Natural killer cell (primary cell): Measurements from ENCODE around the gene KAZN. TPM values are rescaled to one million over a fixed set of nuclear protein-coding genes. Genes with fewer than 3 reads are reported as not detected.

Source experiments
- ATAC-seq, 3 donors: fragments of 150-1000 bp in 2 of 3; fragments of 200-7000 bp in 1 of 3; cut with Tn5 transposase; 1 replicate in 1 of 3; 2 replicates in 2 of 3; pipeline ENCODE4 v1.10.0; 2021; ENCODE audit warnings: mild to moderate bottlenecking in 2 of 3, moderate library complexity in 2 of 3
- DNase-seq, 2 donors: peaks; one replicate each; pipeline versions ENCODE4 v3.0.0 to v3.0.0-alpha.2; 2013 to 2021; ENCODE audit warnings: mixed read lengths in 1 of 2
- H3K27ac ChIP-seq: one replicate; pipeline ENCODE4 v1.5.1; 2013; ENCODE audit warnings: mild to moderate bottlenecking, low read length
- H3K27me3 ChIP-seq: one replicate; pipeline ENCODE4 v1.6.1; 2013; ENCODE audit warnings: low read length; ENCODE audit not compliant: control insufficient read depth, insufficient read depth
- H3K36me3 ChIP-seq: one replicate; pipeline ENCODE4 v1.6.1; 2013; ENCODE audit warnings: low read length; ENCODE audit not compliant: control insufficient read depth, insufficient read depth
- H3K4me1 ChIP-seq: one replicate; pipeline ENCODE4 v1.6.1; 2013; ENCODE audit warnings: low read length; ENCODE audit not compliant: control insufficient read depth, insufficient read depth
- H3K4me3 ChIP-seq: one replicate; pipeline ENCODE4 v1.5.1; 2013; ENCODE audit warnings: low read length
- H3K9me3 ChIP-seq: one replicate; pipeline ENCODE4 v1.6.1; 2013; ENCODE audit warnings: low read length; ENCODE audit not compliant: control insufficient read depth, insufficient read depth
- H3K27ac Mint-ChIP-seq, 2 donors: one replicate each; pipeline ENCODE4 v1.8.0; 2022; ENCODE audit warnings: mild to moderate bottlenecking in 2 of 2, mixed read lengths in 2 of 2, moderate library complexity in 1 of 2
- H3K27me3 Mint-ChIP-seq, 2 donors: one replicate each; pipeline ENCODE4 v1.8.0; 2022; ENCODE audit warnings: low read depth in 2 of 2, mixed read lengths in 2 of 2
- H3K36me3 Mint-ChIP-seq: one replicate; pipeline ENCODE4 v1.8.0; 2022; ENCODE audit warnings: mixed read lengths
- H3K4me1 Mint-ChIP-seq, 2 donors: one replicate each; pipeline ENCODE4 v1.8.0; 2022; ENCODE audit warnings: mixed read lengths in 2 of 2
- H3K4me3 Mint-ChIP-seq: one replicate; pipeline ENCODE4 v1.8.0; 2022; ENCODE audit warnings: mild to moderate bottlenecking, moderate library complexity, mixed read lengths
- H3K9me3 Mint-ChIP-seq, 2 donors: one replicate each; pipeline ENCODE4 v1.8.0; 2022; ENCODE audit warnings: mixed read lengths in 2 of 2
- WGBS: methylation state at CpG from one replicate; pipeline ENCODE4 v1.1.7; 2013; ENCODE audit warnings: missing lambda C conversion rate; ENCODE audit not compliant: insufficient coverage; 5-methylcytosine and 5-hydroxymethylcytosine counted together
- intact Hi-C: fragments of 100-400 bp; cut with micrococcal nuclease; formaldehyde crosslinking; loops from one replicate; pipeline ENCODE4 v1.14.2; 2022
- total RNA-seq, 4 donors: library from RNA; stranded (reverse); fragments of 120-200 nt in 1 of 4; gene quantifications; one replicate each; pipeline versions ENCODE4 v1.2.3 to v1.2.4, GENCODE V29; 2013 to 2022
- TF ChIP-seq, protein P1 (sequence below): fragments of 200-600 bp; IDR thresholded peaks from one replicate; pipeline ENCODE4 v1.8.0; 2022; ENCODE audit warnings: antibody characterized with exemption

Gene KAZN
- total RNA-seq, 3 donors from 2014 or later (not counting 1 experiment from before 2014, with no cell fraction given), result 1.2 to 2.0 (median 1.7) TPM

GRCh38 chr1:14725238-14725637, 126.8 kb downstream of the KAZN start:
- H3K4me3 Mint-ChIP-seq, result no peak overlapping the region
- no peaks in the 10 kb centered on the region for H3K4me1 Mint-ChIP-seq
- H3K27ac ChIP-seq, result no peak overlapping the region
- no peaks in the 10 kb centered on the region for H3K36me3 Mint-ChIP-seq
- intact Hi-C loops, result no loop called here
- no peaks in the 10 kb centered on the region for H3K9me3 ChIP-seq
- no peaks in the 10 kb centered on the region for H3K9me3 Mint-ChIP-seq
- TF ChIP-seq, protein P1, sequence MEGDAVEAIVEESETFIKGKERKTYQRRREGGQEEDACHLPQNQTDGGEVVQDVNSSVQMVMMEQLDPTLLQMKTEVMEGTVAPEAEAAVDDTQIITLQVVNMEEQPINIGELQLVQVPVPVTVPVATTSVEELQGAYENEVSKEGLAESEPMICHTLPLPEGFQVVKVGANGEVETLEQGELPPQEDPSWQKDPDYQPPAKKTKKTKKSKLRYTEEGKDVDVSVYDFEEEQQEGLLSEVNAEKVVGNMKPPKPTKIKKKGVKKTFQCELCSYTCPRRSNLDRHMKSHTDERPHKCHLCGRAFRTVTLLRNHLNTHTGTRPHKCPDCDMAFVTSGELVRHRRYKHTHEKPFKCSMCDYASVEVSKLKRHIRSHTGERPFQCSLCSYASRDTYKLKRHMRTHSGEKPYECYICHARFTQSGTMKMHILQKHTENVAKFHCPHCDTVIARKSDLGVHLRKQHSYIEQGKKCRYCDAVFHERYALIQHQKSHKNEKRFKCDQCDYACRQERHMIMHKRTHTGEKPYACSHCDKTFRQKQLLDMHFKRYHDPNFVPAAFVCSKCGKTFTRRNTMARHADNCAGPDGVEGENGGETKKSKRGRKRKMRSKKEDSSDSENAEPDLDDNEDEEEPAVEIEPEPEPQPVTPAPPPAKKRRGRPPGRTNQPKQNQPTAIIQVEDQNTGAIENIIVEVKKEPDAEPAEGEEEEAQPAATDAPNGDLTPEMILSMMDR, result no peak
- H3K36me3 ChIP-seq, result no peaks in the 10 kb centered on the region
- H3K27me3 Mint-ChIP-seq, result peaks cover 7 to 8% of the 10 kb centered on the region in 2 donors
- DNase-seq (no peak), ATAC-seq (no peak)
- WGBS, result 88% methylated on average over 1 of the region's 1 CpG
- no peak overlapping the region for H3K4me3 ChIP-seq
- H3K27me3 ChIP-seq, result no peaks in the 10 kb centered on the region
- H3K27ac Mint-ChIP-seq, result no peak overlapping the region
- H3K4me1 ChIP-seq, result no peaks in the 10 kb centered on the region

- no peak overlapping the region for H3K4me3 Mint-ChIP-seq
- intact Hi-C loops, result no loop called here
- H3K4me3 ChIP-seq, result no peak overlapping the region
- H3K9me3 Mint-ChIP-seq, result no peaks in the 10 kb centered on the region
- ATAC-seq, result no peak
- DNase-seq, result no peak
- 69% methylated on average over 2 of the region's 2 CpGs for WGBS
- H3K9me3 ChIP-seq, result no peaks in the 10 kb centered on the region
- TF ChIP-seq, protein P1, result no peak
- H3K36me3 Mint-ChIP-seq, result no peaks in the 10 kb centered on the region
- no peak overlapping the region for H3K27ac ChIP-seq
- peaks cover 4 to 8% of the 10 kb centered on the region in 2 donors for H3K27me3 Mint-ChIP-seq
- no peaks in the 10 kb centered on the region for H3K4me1 Mint-ChIP-seq
- no peaks in the 10 kb centered on the region for H3K4me1 ChIP-seq
- H3K36me3 ChIP-seq, result no peaks in the 10 kb centered on the region
- no peaks in the 10 kb centered on the region for H3K27me3 ChIP-seq
- no peak overlapping the region for H3K27ac Mint-ChIP-seq
These were observed 127.2 kb downstream of the KAZN start for GRCh38 chr1:14725695-14726094.

GRCh38 chr1:14726606-14727005, 128.1 kb downstream of the KAZN start:
- no peaks in the 10 kb centered on the region for H3K36me3 ChIP-seq
- intact Hi-C loops, result no loop called here
- TF ChIP-seq, protein P1, result no peak
- H3K9me3 Mint-ChIP-seq, result no peaks in the 10 kb centered on the region
- no peak for ATAC-seq
- no peaks in the 10 kb centered on the region for H3K9me3 ChIP-seq
- H3K27me3 Mint-ChIP-seq, result peaks cover 5 to 8% of the 10 kb centered on the region in 2 donors
- WGBS, result 84% methylated on average over 6 of the region's 6 CpGs
- H3K4me3 Mint-ChIP-seq, result no peak overlapping the region
- H3K36me3 Mint-ChIP-seq, result no peaks in the 10 kb centered on the region
- no peak overlapping the region for H3K4me3 ChIP-seq
- H3K4me1 ChIP-seq, result no peaks in the 10 kb centered on the region
- no peak overlapping the region for H3K27ac ChIP-seq
- no peaks in the 10 kb centered on the region for H3K27me3 ChIP-seq
- no peak overlapping the region for H3K27ac Mint-ChIP-seq
- no peak for DNase-seq
- H3K4me1 Mint-ChIP-seq, result no peaks in the 10 kb centered on the region

DNA sequence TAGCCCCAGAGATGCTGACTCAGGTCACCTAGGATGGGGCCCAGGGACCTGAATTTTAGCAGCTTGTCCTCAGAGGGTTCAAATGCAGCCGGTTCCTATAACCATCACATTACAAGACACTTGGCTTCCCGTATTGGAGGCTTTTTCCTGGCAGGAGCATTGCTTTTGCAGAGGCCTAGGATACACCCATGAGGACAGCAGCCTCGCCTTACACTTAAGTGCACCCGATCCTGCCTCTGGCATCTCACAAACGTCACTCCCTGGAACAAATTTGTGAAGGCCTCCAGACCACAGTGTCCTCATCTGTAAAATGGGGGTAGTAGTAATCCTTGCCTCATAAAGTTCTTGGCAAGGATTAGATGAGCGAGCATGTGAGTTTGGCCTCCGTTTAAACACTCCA, 130.0 kb downstream of the KAZN start:
- no peak overlapping the region for H3K27ac ChIP-seq
- intact Hi-C loops, result no loop called here
- Mint-ChIP-seq H3K4me3 (no peak overlapping the region), H3K9me3 (no peaks in the 10 kb centered on the region), H3K36me3 (no peaks in the 10 kb centered on the region), H3K4me1 (no peaks in the 10 kb centered on the region), H3K27ac (no peak overlapping the region), H3K27me3 (peaks cover 5 to 8% of the 10 kb centered on the region in 2 donors)
- H3K9me3 ChIP-seq, result no peaks in the 10 kb centered on the region
- WGBS, result 89% methylated on average over 7 of the region's 7 CpGs
- DNase-seq (no peak), ATAC-seq (no peak)
- H3K36me3 ChIP-seq, result no peaks in the 10 kb centered on the region
- no peaks in the 10 kb centered on the region for H3K27me3 ChIP-seq
- no peak overlapping the region for H3K4me3 ChIP-seq
- TF ChIP-seq, protein P1, result no peak
- no peaks in the 10 kb centered on the region for H3K4me1 ChIP-seq
